ENCODE data around the gene IPO9. TPM values are rescaled to one million over a fixed set of nuclear protein-coding genes. Genes with fewer than 3 reads are reported as not detected.

The IPO9 gene
- total RNA-seq, 4 donors from 2014 or later: 7.2 to 16.3 (median 10.3) TPM

DNA sequence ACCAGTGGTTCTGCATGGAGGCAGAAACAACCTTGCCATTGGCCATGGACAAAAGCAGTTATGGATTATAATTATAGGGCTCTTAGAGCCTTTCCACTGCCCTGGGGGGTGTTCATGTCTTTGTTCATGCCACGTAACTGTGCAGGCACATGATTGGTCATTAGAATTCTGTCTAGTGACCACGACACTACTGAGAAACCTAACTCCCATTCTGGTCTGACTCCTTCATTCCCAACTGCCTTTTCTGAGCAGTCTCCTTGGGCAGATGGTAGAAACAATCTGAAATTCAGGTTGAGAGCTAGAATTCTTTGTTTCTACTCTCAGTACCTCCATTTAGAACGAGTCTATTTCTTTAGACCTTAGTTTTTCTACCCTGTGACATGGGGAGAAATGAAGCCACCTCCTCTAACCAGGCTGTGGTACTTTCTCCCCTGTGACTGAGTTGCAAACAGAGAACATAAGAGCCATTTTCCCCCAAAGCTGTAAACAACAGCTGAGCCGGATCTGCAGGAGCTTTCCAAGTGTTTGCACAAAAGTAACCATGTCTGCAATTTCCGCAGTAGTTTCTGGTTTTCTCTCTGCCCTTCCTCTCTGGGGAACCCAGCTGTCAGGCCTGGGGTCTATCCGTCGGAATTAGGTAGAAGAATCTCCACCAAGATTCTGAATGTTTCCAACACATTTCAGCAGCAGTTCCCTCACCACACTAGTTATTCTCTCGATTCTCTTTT is 37.7 kb upstream of the IPO9 start:
- no peak for TF ChIP-seq POLR2A (IDR thresholded peaks at IDR 0.05)
- TF ChIP-seq, protein P1, sequence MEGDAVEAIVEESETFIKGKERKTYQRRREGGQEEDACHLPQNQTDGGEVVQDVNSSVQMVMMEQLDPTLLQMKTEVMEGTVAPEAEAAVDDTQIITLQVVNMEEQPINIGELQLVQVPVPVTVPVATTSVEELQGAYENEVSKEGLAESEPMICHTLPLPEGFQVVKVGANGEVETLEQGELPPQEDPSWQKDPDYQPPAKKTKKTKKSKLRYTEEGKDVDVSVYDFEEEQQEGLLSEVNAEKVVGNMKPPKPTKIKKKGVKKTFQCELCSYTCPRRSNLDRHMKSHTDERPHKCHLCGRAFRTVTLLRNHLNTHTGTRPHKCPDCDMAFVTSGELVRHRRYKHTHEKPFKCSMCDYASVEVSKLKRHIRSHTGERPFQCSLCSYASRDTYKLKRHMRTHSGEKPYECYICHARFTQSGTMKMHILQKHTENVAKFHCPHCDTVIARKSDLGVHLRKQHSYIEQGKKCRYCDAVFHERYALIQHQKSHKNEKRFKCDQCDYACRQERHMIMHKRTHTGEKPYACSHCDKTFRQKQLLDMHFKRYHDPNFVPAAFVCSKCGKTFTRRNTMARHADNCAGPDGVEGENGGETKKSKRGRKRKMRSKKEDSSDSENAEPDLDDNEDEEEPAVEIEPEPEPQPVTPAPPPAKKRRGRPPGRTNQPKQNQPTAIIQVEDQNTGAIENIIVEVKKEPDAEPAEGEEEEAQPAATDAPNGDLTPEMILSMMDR (IDR thresholded peaks at IDR 0.05 in 4 of 5, conservative IDR thresholded peaks at IDR 0.05 in 1 of 5): no peak
- Histone ChIP-seq H3K27ac (peak overlapping the region; percentile 49 to 73 (median 66)), H3K36me3 (no peaks in the 10 kb centered on the region), H3K4me3 (no peak overlapping the region), H3K9me3 (no peaks in the 10 kb centered on the region), H3K27me3 (no peaks in the 10 kb centered on the region), H3K4me1 (peaks cover 30 to 40% of the 10 kb centered on the region in 2 donors)
- peak in 1 of 2 donors; percentile 27 for ATAC-seq
- in situ Hi-C loops (cut with MboI; ENCODE audit: low sequenced_read_pairs in 4 of 4): loop anchor here in 3 of 4 donors (5.0 to 10.0 kb wide), 3 partner anchors 226 to 234 kb away; no protein-coding TSS in a partner anchor
- peak; percentile 24 to 30 for DNase-seq
- intact Hi-C loops (cut with DNase I; ENCODE audit: low total_unique reads): loop anchor here (5.0 kb wide), 1 partner anchor 259 kb away; no protein-coding TSS in a partner anchor

DNA sequence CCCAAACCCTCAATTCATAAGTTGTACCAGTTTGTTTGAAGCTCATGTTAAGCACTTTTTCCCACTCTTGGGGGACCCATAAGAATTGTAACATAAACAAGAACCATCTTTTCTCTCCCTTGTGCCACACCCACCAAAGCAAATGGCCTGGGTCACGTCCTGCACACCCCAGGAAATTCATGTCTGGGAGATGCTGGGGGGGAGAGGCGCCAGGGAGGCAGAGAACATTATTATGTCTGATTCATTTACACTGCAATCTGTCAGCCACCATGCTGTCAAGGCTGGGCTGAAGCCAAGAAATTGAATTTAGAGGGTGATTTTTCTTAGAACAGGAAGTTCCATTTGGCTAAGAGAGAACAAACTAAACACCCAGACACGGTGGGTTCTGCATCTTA is 37.2 kb upstream of the IPO9 start:
- in situ Hi-C loops (cut with MboI; ENCODE audit: low sequenced_read_pairs in 4 of 4): loop anchor here in 3 of 4 donors (5.0 to 10.0 kb wide), 3 partner anchors 227 to 234 kb away; no protein-coding TSS in a partner anchor
- peaks cover 30 to 38% of the 10 kb centered on the region in 2 donors for H3K4me1 ChIP-seq

DNA sequence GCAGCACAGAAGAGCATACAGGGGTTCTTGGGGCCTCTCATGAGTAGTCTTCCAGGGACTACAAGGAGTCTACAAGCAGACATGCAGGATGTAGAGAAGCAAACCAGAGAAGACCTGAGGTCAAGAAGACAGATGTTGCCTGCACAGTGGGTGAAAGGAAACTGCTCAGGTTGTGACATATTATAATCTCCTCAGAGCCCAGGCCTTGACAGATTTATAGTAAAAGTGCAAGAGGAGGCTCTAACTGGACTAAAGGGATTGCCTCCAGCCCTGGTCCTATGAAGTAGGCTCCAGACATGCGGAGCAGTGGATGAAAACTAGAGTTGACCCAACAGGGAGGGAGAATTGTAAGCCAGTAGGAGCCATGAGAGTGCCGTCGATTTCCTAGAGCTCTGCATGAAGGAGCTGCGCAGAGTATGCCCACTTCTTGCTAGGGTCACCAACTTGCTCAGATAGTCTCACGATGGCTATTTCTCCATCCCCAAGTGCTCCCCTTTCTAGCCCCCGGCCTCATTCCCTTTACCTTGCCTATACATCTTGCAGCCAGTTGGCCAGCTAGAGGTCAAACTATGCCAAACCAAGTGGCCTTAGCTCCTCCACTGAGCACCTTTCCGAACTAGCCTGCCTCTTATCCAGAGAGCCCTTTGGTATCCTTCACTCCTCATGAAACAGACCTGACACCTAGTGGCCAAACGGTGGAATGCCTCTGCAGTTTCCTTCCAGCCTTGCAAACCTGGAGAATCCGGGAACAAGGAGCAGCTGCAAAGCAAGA is 36.2 kb upstream of the IPO9 start:
- no peaks in the 10 kb centered on the region for H3K36me3 ChIP-seq

More for the DNA sequence above, 37.2 kb upstream of the IPO9 start:
- Histone ChIP-seq H3K4me3 (no peak overlapping the region), H3K27ac (peak overlapping the region; percentile 49 to 73 (median 66)), H3K9me3 (no peaks in the 10 kb centered on the region), H3K27me3 (no peaks in the 10 kb centered on the region), H3K36me3 (no peaks in the 10 kb centered on the region)
- no peak for TF ChIP-seq POLR2A (IDR thresholded peaks at IDR 0.05)
- TF ChIP-seq, protein P1 (IDR thresholded peaks at IDR 0.05 in 4 of 5, conservative IDR thresholded peaks at IDR 0.05 in 1 of 5): no peak
- DNase-seq (no peak), ATAC-seq (no peak)
- intact Hi-C loops (cut with DNase I; ENCODE audit: low total_unique reads): loop anchor here (5.0 kb wide), 1 partner anchor 259 kb away; no protein-coding TSS in a partner anchor

DNA sequence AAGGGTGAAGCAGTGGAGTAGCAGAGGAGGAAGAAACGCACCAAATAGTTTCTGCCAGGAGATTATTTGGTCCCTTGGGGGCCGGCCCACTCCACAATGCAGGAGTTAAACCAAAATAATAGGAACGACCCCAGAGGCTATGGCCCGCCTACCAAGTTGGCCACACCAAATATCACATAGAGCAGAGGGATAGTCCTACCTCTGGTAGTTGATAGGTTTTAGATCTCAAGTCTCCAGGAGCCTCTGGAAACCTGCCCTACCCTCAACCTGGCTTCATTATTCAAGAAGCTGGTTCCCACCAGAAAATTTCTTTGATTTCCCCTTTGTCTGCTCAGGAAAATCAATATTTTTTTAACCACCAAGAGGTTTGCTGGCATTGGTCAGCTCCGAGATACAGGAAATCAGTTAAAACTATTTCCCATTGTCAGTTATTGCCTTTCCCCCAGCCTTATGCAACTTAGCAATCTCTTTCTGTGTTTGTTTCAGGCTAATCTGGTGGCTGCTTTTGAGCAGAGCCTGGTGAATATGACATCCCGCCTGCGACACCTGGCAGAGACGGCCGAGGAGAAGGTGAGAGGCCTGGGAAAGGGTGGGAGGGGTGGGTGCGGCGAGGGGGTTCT is 35.5 kb upstream of the IPO9 start:
- Histone ChIP-seq H3K27ac (no peak overlapping the region), H3K4me1 (peaks cover 30 to 38% of the 10 kb centered on the region in 2 donors), H3K36me3 (no peaks in the 10 kb centered on the region), H3K4me3 (no peak overlapping the region), H3K27me3 (no peaks in the 10 kb centered on the region), H3K9me3 (no peaks in the 10 kb centered on the region)
- ATAC-seq (peak in 1 of 2 donors; percentile 3), DNase-seq (no peak)
- intact Hi-C loops (cut with DNase I; ENCODE audit: low total_unique reads): loop anchor here (1.0 to 5.0 kb wide), 3 partner anchors 84 to 261 kb away; no protein-coding TSS in a partner anchor
- no peak for TF ChIP-seq POLR2A (IDR thresholded peaks at IDR 0.05)
- TF ChIP-seq, protein P1 (IDR thresholded peaks at IDR 0.05 in 4 of 5, conservative IDR thresholded peaks at IDR 0.05 in 1 of 5): peak in 1 of 5 experiments; percentile 2
- in situ Hi-C loops (cut with MboI; ENCODE audit: low sequenced_read_pairs in 4 of 4): loop anchor here in 3 of 4 donors (5.0 to 10.0 kb wide), 3 partner anchors 229 to 236 kb away; no protein-coding TSS in a partner anchor

More for the DNA sequence above, 36.2 kb upstream of the IPO9 start:
- ATAC-seq (peak; percentile 93 to 94), DNase-seq (peak; percentile 52 to 73)
- intact Hi-C loops (cut with DNase I; ENCODE audit: low total_unique reads): loop anchor here (1.0 to 5.0 kb wide), 3 partner anchors 83 to 260 kb away; no protein-coding TSS in a partner anchor
- H3K27me3 ChIP-seq: no peaks in the 10 kb centered on the region
- in situ Hi-C loops (cut with MboI; ENCODE audit: low sequenced_read_pairs in 4 of 4): loop anchor here in 3 of 4 donors (5.0 to 10.0 kb wide), 3 partner anchors 228 to 235 kb away; no protein-coding TSS in a partner anchor
- no peak overlapping the region for H3K4me3 ChIP-seq
- no peaks in the 10 kb centered on the region for H3K9me3 ChIP-seq
- H3K4me1 ChIP-seq: peaks cover 30 to 38% of the 10 kb centered on the region in 2 donors
- H3K27ac ChIP-seq: peak overlapping the region; percentile 49 to 73 (median 66)
- no peak for TF ChIP-seq POLR2A (IDR thresholded peaks at IDR 0.05)
- TF ChIP-seq, protein P1 (IDR thresholded peaks at IDR 0.05 in 4 of 5, conservative IDR thresholded peaks at IDR 0.05 in 1 of 5): peak; percentile 93 to 97 (median 95)

Data from gastrocnemius medialis (tissue), 4 donors.